Stimulated activated CD4-positive, alpha-beta T cell treated with anti-CD3 and anti-CD28 coated beads, Interleukin-2, amount 100 ng/mL, for 48 hours (primary cell): ENCODE data around the gene NT5C1A.

Source experiments
- DNase-seq, 2 donors: peaks; one replicate each; pipeline ENCODE4 v3.0.0-alpha.2; 2020

NT5C1A gene

DNA sequence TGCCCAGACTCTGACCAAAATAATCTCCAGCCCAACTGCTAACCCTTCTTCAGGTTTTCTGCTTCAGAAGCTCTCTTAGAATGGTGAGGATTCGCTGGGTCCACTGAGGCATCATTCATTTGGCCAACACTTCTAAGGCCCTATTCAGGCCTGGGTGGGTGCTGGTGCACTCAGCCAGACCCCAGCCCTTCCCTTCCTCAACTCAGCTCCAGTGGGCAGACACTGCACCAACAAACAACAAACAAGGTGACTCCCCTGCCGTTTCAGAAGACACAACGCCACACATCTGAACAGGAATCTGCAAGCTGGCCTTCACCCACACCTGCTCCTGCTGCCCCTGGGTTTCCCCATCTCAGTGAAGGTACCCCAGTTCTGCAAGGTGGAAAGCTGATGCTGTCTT is 38.5 kb downstream of the NT5C1A start:
- DNase-seq = no peak

GRCh38 chr1:39632682-39633417 is 39.1 kb downstream of the NT5C1A start:
- no peak for DNase-seq

GRCh38 chr1:39632323-39632681 is 39.6 kb downstream of the NT5C1A start:
- no peak for DNase-seq

DNA sequence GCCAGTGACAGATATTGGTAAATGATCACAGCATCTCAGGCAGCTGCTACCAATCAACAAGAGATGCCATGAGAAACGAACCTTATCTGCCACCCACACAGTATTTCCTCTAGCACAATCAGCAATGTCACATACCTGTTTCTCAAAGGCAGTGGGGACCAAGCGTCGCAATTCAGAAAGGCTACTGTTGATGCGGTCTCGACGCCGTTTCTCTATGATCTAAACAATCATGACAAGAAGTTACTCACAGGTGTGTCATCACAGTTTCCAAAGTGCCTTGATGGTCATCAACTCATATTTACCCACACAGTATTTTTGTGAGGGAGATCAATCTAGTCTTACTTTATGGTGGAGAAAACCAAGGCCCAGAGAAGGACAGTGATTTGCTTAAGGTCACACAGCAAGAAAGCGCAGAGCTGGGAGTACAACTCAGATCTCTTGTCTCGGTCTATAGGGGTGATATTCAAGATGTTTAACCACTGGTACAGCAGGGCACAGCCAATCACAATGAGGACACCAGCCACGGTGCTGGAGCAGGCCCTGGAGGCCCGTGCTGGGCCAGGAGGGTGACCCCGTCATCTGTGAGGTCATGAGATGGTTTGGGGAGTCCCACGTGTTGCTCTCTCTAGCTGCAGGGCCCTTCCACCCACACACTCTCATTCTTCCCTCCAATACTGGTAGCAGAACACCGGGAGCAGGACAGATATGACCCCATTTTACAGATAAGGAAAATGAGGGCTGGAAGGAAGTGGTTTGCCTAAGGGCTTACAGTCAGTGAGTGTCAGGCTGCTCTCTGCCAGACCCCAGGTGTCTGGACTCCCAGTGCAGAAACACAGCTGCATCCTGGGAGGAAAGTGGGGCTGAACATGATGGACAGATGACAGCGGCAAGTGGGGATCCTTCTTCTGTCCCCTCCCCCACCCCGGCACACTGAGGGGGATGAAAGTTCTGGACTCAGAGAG is 40.3 kb downstream of the NT5C1A start:
- DNase-seq = no peak

DNA sequence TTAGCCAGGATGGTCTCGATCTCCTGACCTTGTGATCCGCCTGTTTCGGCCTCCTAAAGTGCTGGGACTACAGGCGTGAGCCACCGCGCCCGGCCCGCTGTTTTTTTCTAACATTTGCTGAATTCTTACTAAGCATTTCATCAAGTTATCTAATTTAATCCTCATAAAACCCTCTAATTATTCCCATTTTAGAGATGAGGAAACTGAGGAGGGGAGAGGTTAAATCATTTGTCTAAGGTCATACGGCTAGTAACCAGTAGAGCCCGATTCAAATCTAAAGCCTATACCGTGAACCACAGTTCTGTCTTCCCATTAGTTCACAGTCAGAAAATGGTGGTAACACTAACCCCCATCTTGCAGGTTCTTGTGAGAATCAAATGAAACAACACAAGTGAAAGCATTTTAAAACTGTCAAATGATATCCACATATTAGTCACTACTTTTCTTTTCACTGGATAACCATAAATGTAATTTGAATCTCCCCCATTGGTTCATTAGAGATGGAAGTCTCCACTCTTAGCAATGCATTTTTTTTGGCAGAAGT is 43.0 kb downstream of the NT5C1A start:
- DNase-seq = no peak

GRCh38 chr1:39626646-39627045 is 45.3 kb downstream of the NT5C1A start:
- DNase-seq = no peak

GRCh38 chr1:39625462-39626273 is 46.2 kb downstream of the NT5C1A start:
- no peak for DNase-seq

DNA sequence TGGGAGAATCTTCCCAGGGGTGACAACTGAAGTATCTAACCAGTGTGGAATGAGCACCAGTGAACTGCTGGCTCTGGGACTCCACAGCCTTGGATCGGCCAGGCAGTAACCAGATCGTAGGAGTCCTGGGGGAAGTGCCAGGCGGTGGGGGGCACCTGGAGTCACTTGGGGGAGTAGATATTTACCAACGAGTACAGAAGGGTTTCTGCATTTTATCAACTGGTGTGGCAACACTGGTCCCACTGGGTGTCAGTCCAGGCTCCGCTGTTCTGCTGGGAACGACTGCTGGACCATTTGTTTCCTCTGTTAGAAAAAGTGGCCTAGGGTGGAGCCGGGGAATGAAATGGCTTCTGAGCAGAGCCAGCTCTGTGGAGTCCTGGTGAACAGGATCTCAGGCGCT is 46.9 kb downstream of the NT5C1A start:
- DNase-seq = no peak

DNA sequence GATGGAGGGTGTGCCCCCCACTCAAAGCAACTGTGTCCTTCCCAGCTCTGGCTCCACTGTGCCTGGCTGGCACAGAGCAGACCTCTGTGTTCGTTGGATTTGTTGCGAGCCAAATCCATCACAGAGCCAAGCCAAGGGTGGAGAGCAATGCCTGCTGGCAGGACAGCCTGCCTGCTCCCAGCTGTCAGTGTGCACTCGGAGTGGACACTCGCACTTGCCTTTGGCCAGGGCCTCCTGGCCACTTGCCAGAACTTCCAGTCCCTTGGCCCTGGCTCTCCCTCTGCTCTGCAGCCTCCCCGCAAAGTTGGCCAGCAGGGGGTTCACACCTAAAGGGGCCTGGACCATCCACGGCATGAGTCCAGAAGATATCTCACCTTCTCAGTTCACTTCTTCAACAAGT is 48.9 kb downstream of the NT5C1A start:
- DNase-seq = no peak

DNA sequence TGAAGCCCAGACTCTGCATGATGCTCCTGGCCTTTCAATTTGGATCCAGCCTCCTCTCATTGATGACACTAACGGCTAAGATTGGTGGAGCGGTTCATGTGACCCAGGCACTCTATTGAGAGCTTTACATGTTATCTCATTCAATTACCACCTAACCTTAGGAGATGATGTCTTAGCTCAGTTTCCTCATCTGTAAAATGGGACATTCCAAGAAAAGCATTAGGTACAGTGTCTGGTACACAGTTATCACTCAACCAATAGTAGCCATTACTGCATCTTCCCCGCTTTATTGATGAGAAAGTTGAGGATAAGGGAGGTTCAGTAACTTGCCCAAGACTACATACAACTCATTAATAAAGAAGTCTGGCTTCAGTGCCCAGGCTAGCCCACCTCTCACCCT is 49.5 kb downstream of the NT5C1A start:
- DNase-seq = no peak

- no peak for DNase-seq
These were observed 51.2 kb downstream of the NT5C1A start for GRCh38 chr1:39620659-39621165.

DNA sequence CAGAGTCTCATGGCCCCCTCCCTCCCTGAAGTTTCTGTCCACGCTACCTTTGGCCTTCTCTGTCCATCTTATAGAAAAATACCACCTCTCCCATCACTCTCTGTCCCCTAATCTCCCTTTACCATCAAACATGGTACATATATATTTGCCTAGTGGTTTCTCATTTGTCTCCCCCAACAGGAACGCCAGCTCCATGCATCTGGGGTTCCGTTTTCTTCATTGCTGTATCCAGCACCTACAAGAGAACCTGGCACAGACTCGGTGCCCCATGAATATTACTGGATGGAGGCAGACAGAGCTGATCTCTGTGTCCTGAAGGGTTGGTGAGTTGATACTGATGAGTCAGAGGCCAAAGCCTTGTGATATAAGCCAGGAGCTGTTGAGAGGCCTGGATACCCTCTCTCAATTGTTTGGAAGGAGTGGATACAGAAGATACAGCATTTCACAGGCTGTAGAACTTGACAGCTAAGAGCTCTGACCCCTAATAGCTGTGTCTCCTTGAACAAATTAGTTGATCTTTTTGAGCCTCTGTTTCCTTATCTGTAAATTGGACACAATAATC is 54.3 kb downstream of the NT5C1A start:
- no peak for DNase-seq

DNA sequence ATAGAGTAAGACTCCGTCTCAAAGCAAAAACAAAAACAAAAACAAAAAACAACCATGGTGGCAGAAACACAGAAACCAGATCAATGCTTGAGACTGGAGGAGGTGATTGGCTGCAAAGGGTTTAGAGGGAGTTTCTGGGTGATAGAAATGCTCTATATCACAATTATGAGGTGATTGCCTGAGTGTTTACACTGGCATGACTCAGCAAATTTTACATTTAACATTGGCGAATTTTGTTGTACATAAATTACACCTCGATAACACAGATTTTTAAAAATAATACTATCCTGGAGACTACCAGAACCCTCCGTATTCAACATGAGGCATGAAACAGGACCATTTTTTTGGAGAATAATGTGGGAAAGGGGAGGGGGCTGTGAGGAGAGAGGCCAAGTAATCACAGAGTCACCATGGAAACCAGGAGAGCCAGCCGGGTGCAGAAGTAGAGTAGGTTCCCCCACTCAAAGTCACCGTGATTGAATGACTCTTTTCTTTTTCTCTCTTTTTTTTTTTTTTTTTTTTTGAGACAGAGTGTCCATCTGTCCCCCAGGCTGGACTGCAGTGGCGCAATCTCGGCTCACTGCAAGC is 56.7 kb downstream of the NT5C1A start:
- DNase-seq = no peak

DNA sequence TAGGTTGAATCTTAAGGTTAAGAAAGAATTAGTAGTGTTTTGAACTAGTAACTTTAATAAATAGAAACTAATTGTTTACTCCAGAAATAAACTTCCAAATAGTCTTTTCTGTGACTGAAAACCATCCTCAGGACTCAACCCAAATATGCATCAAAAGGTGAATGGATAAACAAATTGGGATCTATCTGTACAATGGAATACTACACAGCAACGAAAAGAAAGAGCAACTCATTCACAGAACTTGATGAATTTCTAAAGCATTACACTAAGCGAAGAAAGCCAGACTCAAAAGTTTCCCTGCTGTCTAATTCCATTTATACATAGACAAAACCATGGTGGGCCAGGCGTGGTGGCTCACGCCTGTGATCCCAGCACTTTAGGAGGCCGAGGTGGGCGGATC is 57.4 kb downstream of the NT5C1A start:
- DNase-seq = no peak

- no peak for DNase-seq
These were observed 58.7 kb downstream of the NT5C1A start for GRCh38 chr1:39613250-39613649.

DNA sequence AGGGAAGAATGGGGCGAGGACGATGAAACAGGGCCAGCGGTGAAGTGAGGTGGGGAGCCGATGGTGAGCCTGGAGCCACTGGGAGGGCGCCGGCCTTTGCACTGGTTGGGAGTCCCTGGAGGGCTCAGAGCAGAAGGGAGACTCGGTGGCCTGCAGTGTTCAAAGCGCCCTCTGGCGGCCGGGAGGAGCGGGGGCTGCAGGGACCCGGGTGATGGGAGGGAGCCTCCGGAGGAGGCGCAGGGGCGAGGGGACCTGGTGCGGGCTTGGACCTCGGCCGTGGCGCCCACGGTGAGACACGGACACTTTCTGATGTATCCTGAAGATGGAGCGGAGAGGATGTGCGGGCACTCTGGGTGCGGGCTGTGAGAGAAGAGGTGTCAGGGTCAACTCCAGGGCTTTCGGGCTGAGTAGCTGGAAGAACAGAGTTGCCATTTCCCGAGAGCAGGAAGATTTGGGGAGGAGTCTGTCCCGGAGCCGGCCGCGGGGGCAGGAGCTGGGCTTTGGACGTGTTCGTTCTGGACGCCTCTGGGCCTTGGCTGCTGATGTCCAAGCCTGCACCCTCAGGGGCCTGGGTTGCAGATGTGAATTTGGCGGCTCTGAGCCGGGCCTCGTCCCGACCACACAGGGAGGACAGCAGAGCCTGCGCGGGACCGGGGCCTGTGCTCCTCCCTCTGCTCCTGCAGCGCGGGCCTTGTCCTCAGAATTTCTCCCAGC is 62.1 kb downstream of the NT5C1A start:
- DNase-seq = peak; percentile 80 to 84
